GM12875 (cell line): Measurements from ENCODE around the gene RBP4.
A peak's percentile ranks its signal among the peaks of the same experiment; 100 is the strongest.

Experiments used
- H3K4me3 ChIP-seq: one replicate; pipeline ENCODE4 v1.5.1; 2011; ENCODE audit warnings: low read depth, low read length, control low read depth
- CTCF ChIP-seq: IDR thresholded peaks from 2 replicates; pipeline ENCODE4 v1.5.1; 2011; ENCODE audit warnings: low read depth, mild to moderate bottlenecking, control low read depth, inconsistent platforms, low read length, moderate library complexity, borderline replicate concordance; ENCODE audit not compliant: insufficient read depth

The RBP4 gene

GRCh38 chr10:93567277-93568104 lies 33.5 kb downstream of the RBP4 start:
- TF ChIP-seq CTCF = no peak
- no peak overlapping the region for H3K4me3 ChIP-seq

GRCh38 chr10:93566435-93567276 lies 34.4 kb downstream of the RBP4 start, which contains the start of gene FFAR4:
Gene FFAR4, plus strand, starts transcription at chr10:93566665. Its CDS starts 56 bp downstream, at chr10:93566721.
- no peak for TF ChIP-seq CTCF
- H3K4me3 ChIP-seq = no peak within 1 kb of the TSS

GRCh38 chr10:93565446-93565845 lies 35.6 kb downstream of the RBP4 start:
- no peak overlapping the region for H3K4me3 ChIP-seq
- TF ChIP-seq CTCF = no peak

- no peak overlapping the region for H3K4me3 ChIP-seq
- TF ChIP-seq CTCF = no peak
Measured at GRCh38 chr10:93560541-93560940, 40.5 kb downstream of the RBP4 start.

GRCh38 chr10:93559490-93559889 lies 41.5 kb downstream of the RBP4 start:
- no peak for TF ChIP-seq CTCF

GRCh38 chr10:93554760-93555432 lies 46.1 kb downstream of the RBP4 start:
- H3K4me3 ChIP-seq = no peak overlapping the region
- TF ChIP-seq CTCF = peak; percentile 77

More at GRCh38 chr10:93559490-93559889, 41.5 kb downstream of the RBP4 start:
- H3K4me3 ChIP-seq = no peak overlapping the region
